HCT116 (cell line): ENCODE measurements around the gene GKAP1. TPM values are rescaled to one million over a fixed set of nuclear protein-coding genes. Genes with fewer than 3 reads are reported as not detected.

Source experiments
- ATAC-seq: fragments of 200-7000 bp; cut with Tn5 transposase; 2 replicates; pipeline ENCODE4 v1.9.1; 2020; ENCODE audit warnings: mild to moderate bottlenecking, moderate library complexity
- BruUV-seq: library from RNA; stranded (reverse); fragments of 400-500 nt; replicated peaks from 2 replicates; lab custom pipeline; 2021; lab: Mats Ljungman, UMichigan
- CTCF ChIA-PET: fragments of 300-600 bp; sonication (Branson Sonifier 250); formaldehyde crosslinking; loops from one replicate; lab custom pipeline; 2021; ENCODE audit warnings: antibody characterized with exemption; lab: Charles Lee
- POLR2A ChIA-PET: fragments of 300-600, 350-600 bp; sonication (Branson Sonifier 250); formaldehyde crosslinking; loops from one replicate; lab custom pipeline; 2021; ENCODE audit warnings: antibody characterized with exemption; lab: Charles Lee
- RAD21 ChIA-PET, 2 experiments: fragments of 300-600 bp; sonication (Branson Sonifier 250); formaldehyde crosslinking; loops; one replicate each; lab custom pipeline; 2023; ENCODE audit warnings: low total read pairs in 2 of 2; ENCODE audit not compliant: uncharacterized antibody in 2 of 2, unreplicated experiment in 2 of 2, low non-redundant PET in 1 of 2; lab: Charles Lee
- DNase-seq: peaks from one replicate; pipeline ENCODE4 v3.0.0-alpha.2; 2010; ENCODE audit warnings: low read depth, low spot score
- H2AFZ ChIP-seq: fragments of 200-600 bp; shearing (Covaris generic), sonication (generic); 2 replicates; pipeline ENCODE4 v1.6.1; 2017; ENCODE audit warnings: low read depth, mixed run types, mixed read lengths, antibody characterized with exemption, low read length; ENCODE audit not compliant: poor library complexity, severe bottlenecking
- H3K27ac ChIP-seq: 2 replicates; pipeline ENCODE4 v1.5.1; 2012; ENCODE audit warnings: low read depth, low read length
- H3K27me3 ChIP-seq: fragments of 200-600 bp; sonication (generic); 2 replicates; pipeline ENCODE4 v1.6.1; 2016; ENCODE audit warnings: mixed run types, low read length, mixed read lengths; ENCODE audit not compliant: insufficient read depth
- H3K36me3 ChIP-seq, 2 experiments: fragments of 200-500 bp in 1 of 2; fragments of 200-600 bp in 1 of 2; sonication (Bioruptor generic) in 1 of 2; sonication (generic) in 1 of 2; 2 replicates each; pipeline versions ENCODE4 v1.5.1 to v1.6.1; 2014 to 2016; ENCODE audit warnings: low read length in 2 of 2, inconsistent platforms in 1 of 2, mixed read lengths in 1 of 2, mixed run types in 1 of 2; ENCODE audit not compliant: insufficient read depth in 2 of 2, control insufficient read depth in 1 of 2
- H3K4me1 ChIP-seq, 2 experiments: fragments of 200-600 bp in 1 of 2; sonication (generic) in 1 of 2; 2 replicates each; pipeline versions ENCODE4 v1.5.1 to v1.6.1; 2012 to 2017; ENCODE audit warnings: low read length in 2 of 2, inconsistent platforms in 1 of 2, mild to moderate bottlenecking in 1 of 2, mixed read lengths in 1 of 2, mixed run types in 1 of 2, moderate library complexity in 1 of 2; ENCODE audit not compliant: insufficient read depth in 2 of 2, control insufficient read depth in 1 of 2
- H3K4me2 ChIP-seq: fragments of 200-600 bp; sonication (generic); 2 replicates; pipeline ENCODE4 v1.6.1; 2017; ENCODE audit warnings: mixed run types, low read length, mixed read lengths
- H3K4me3 ChIP-seq, 2 experiments: fragments of 200-600 bp in 1 of 2; sonication (generic) in 1 of 2; replicated peaks in 1 of 2; 2 replicates each; pipeline ENCODE4 v1.5.1; 2011 to 2016; ENCODE audit warnings: low read length in 2 of 2, control low read depth in 1 of 2, low read depth in 1 of 2, mild to moderate bottlenecking in 1 of 2, mixed read lengths in 1 of 2, mixed run types in 1 of 2
- H3K79me2 ChIP-seq: fragments of 200-600 bp; sonication (generic); 2 replicates; pipeline ENCODE4 v1.6.1; 2017; ENCODE audit warnings: mild to moderate bottlenecking, mixed run types, low read length, moderate library complexity, mixed read lengths; ENCODE audit not compliant: insufficient read depth
- H3K9ac ChIP-seq: fragments of 200-600 bp; sonication (generic); 2 replicates; pipeline ENCODE4 v1.6.1; 2016; ENCODE audit warnings: low read length, mixed read lengths
- H3K9me2 ChIP-seq: fragments of 200-600 bp; sonication (generic), shearing (Covaris generic); 2 replicates; pipeline ENCODE4 v1.6.1; 2017; ENCODE audit warnings: mixed run types, mild to moderate bottlenecking, moderate library complexity; ENCODE audit not compliant: insufficient read depth
- H3K9me3 ChIP-seq, 2 experiments: fragments of 200-500 bp in 1 of 2; fragments of 200-600 bp in 1 of 2; sonication (Bioruptor generic) in 1 of 2; sonication (generic) in 1 of 2; 2 replicates each; pipeline ENCODE4 v1.6.1; 2014 to 2017; ENCODE audit warnings: low read length in 2 of 2, mixed read lengths in 2 of 2, inconsistent platforms in 1 of 2, low read depth in 1 of 2, mild to moderate bottlenecking in 1 of 2, mixed run types in 1 of 2, moderate library complexity in 1 of 2; ENCODE audit not compliant: control insufficient read depth in 1 of 2, insufficient read depth in 1 of 2
- H4K20me1 ChIP-seq: fragments of 200-600 bp; sonication (generic), shearing (Covaris generic); 2 replicates; pipeline ENCODE4 v1.6.1; 2017; ENCODE audit warnings: mixed run types, mild to moderate bottlenecking, moderate library complexity; ENCODE audit not compliant: insufficient read depth
- ATF3 ChIP-seq: IDR thresholded peaks from 2 replicates; pipeline ENCODE4 v1.6.1; 2012
- CBX3 ChIP-seq: IDR thresholded peaks from 2 replicates; pipeline ENCODE4 v1.6.1; 2012; ENCODE audit warnings: low read depth
- CEBPB ChIP-seq: IDR thresholded peaks from 2 replicates; pipeline ENCODE4 v1.6.1; 2012; ENCODE audit warnings: low read depth
- CTCF ChIP-seq, 3 experiments: fragments of 200-600 bp in 1 of 3; sonication (generic) in 1 of 3; IDR thresholded peaks in 2 of 3; conservative IDR thresholded peaks in 1 of 3; 2 replicates each; pipeline ENCODE4 v1.5.1; 2012 to 2017; ENCODE audit warnings: low read depth in 2 of 3, low read length in 2 of 3, antibody characterized with exemption in 1 of 3, borderline replicate concordance in 1 of 3, control low read depth in 1 of 3, mild to moderate bottlenecking in 1 of 3, mixed read lengths in 1 of 3, mixed run types in 1 of 3, moderate library complexity in 1 of 3; ENCODE audit not compliant: insufficient read depth in 1 of 3
- EZH2 ChIP-seq: fragments of 200-600 bp; sonication (generic); IDR thresholded peaks from 2 replicates; pipeline ENCODE4 v1.6.1; 2017; ENCODE audit warnings: antibody characterized with exemption, mixed run types
- EZH2phosphoT487 ChIP-seq: fragments of 200-600 bp; IDR thresholded peaks from 2 replicates; pipeline ENCODE4 v1.6.1; 2018; ENCODE audit warnings: antibody characterized with exemption, borderline replicate concordance
- FOSL1 ChIP-seq: IDR thresholded peaks from 2 replicates; pipeline ENCODE4 v1.6.1; 2012; ENCODE audit warnings: low read depth
- MAX ChIP-seq: IDR thresholded peaks from 2 replicates; pipeline ENCODE4 v1.6.1; 2012
- POLR2A ChIP-seq: IDR thresholded peaks from 2 replicates; pipeline ENCODE4 v1.7.0; 2011; ENCODE audit warnings: borderline replicate concordance; ENCODE audit not compliant: insufficient read depth, insufficient read length; ENCODE audit errors: extremely low read depth
- POLR2AphosphoS5 ChIP-seq: IDR thresholded peaks from 2 replicates; pipeline ENCODE4 v1.6.1; 2011; ENCODE audit warnings: mild to moderate bottlenecking, low read depth, low read length, moderate library complexity
- RAD21 ChIP-seq: IDR thresholded peaks from 2 replicates; pipeline ENCODE4 v1.6.1; 2012; ENCODE audit warnings: low read depth, mild to moderate bottlenecking
- REST ChIP-seq: IDR thresholded peaks from 2 replicates; pipeline ENCODE4 v1.6.1; 2012; ENCODE audit warnings: low read depth
- SIN3A ChIP-seq: IDR thresholded peaks from 2 replicates; pipeline ENCODE4 v1.6.1; 2012; ENCODE audit warnings: low read depth
- SP1 ChIP-seq: IDR thresholded peaks from 2 replicates; pipeline ENCODE4 v1.6.1; 2012; ENCODE audit warnings: low read depth
- SRF ChIP-seq: IDR thresholded peaks from 2 replicates; pipeline ENCODE4 v1.6.1; 2012; ENCODE audit warnings: low read depth
- YY1 ChIP-seq: IDR thresholded peaks from 2 replicates; pipeline ENCODE4 v1.6.1; 2011; ENCODE audit warnings: low read length, low read depth, moderate library complexity, mild to moderate bottlenecking; ENCODE audit not compliant: insufficient replicate concordance; ENCODE audit errors: extremely low read depth
- ZBTB33 ChIP-seq: IDR thresholded peaks from 2 replicates; pipeline ENCODE4 v1.6.1; 2011; ENCODE audit warnings: mild to moderate bottlenecking, low read length, moderate library complexity; ENCODE audit not compliant: insufficient replicate concordance; ENCODE audit errors: extremely low read depth
- ZFX ChIP-seq: fragments of 450-650 bp; IDR thresholded peaks from 2 replicates; pipeline ENCODE4 v1.6.1; 2017
- intact Hi-C: fragments of 100-400 bp; cut with micrococcal nuclease; formaldehyde crosslinking; loops from 2 replicates; pipeline ENCODE4 v1.10.0; 2022
- total RNA-seq: library from RNA; stranded (reverse); gene quantifications from one replicate; pipeline ENCODE4 v1.2.1, GENCODE V29; 2021; ENCODE audit not compliant: unreplicated experiment

The GKAP1 gene
- total RNA-seq, 1 experiment from 2014 or later = 6.8 TPM

- CTCF ChIA-PET = interaction anchor here (0.9 kb wide), 1 partner anchor 58 kb away, joined by 3 read pairs; no protein-coding TSS in a partner anchor
- BruUV-seq = no TSS peak
- H3K36me3 ChIP-seq = peaks cover 0 to 7% of the 10 kb centered on the region in 2 experiments; a peak in 2 of 4 replicates
- peaks cover 6 to 28% of the 10 kb centered on the region in 2 experiments; a peak in 3 of 4 replicates for H3K4me1 ChIP-seq
- intact Hi-C loops = no loop called here
- H3K27me3 ChIP-seq = no peaks in the 10 kb centered on the region
- H3K9ac ChIP-seq = peak within 1 kb of the TSS; percentile 96
- RAD21 ChIA-PET = no interaction called here
- no peaks in the 10 kb centered on the region for H3K9me2 ChIP-seq
- no peaks in the 10 kb centered on the region for H3K9me3 ChIP-seq
- peak within 1 kb of the TSS; percentile 65 for H2AFZ ChIP-seq
- peaks cover 15% of the 10 kb centered on the region; the same call in 1 of the 2 replicates for H4K20me1 ChIP-seq
- POLR2A ChIA-PET = interaction anchor here (1.0 to 1.3 kb wide), 5 partner anchors 8 to 213 kb away, joined by 3 read pairs; partner anchors contain the start of gene KIF27
- peaks cover 48% of the 10 kb centered on the region for H3K79me2 ChIP-seq
- peak within 1 kb of the TSS; percentile 91 for H3K27ac ChIP-seq
- peak within 1 kb of the TSS; percentile 98 for H3K4me2 ChIP-seq
- ATAC-seq (peak; percentile 86), DNase-seq (peak; percentile 91)
- H3K4me3 ChIP-seq = peak within 1 kb of the TSS; percentile 90 to 92
- TF ChIP-seq ZFX (peak; percentile 91), SP1 (peak; percentile 25; the same call in 1 of the 2 replicates), RAD21 (no peak), SIN3A (peak; percentile 69), REST (no peak), POLR2AphosphoS5 (peak; percentile 79), FOSL1 (no peak; the same call in 1 of the 2 replicates), SRF (peak; percentile 91), CBX3 (peak; percentile 82; the same call in 1 of the 2 replicates), CTCF (IDR thresholded peaks at IDR 0.05 in 2 of 3, conservative IDR thresholded peaks at IDR 0.05 in 1 of 3; ENCODE audit: borderline replicate concordance in 1 of 3, insufficient read depth in 1 of 3, low read depth in 2 of 3, low read length in 2 of 3) (no peak), ATF3 (no peak), YY1 (peak; percentile 61), MAX (peak; percentile 82), ZBTB33 (no peak), CEBPB (peak; percentile 3; the same call in 1 of the 2 replicates), EZH2phosphoT487 (no peak), EZH2 (no peak), POLR2A (peak; percentile 45)
These were observed 109.6 kb downstream of the GKAP1 start, which contains the start of gene UBQLN1 for GRCh38 chr9:83707768-83708514. Gene UBQLN1 (minus strand): TSS chr9:83707958. CDS start chr9:83707679, 279 bp downstream.
